HCT116 (cell line): ENCODE results near the gene CACNA1C. TPM values are rescaled to one million over a fixed set of nuclear protein-coding genes. Genes with fewer than 3 reads are reported as not detected.

ENCODE experiments used
- ATAC-seq: fragments of 200-7000 bp; cut with Tn5 transposase; 2 replicates; pipeline ENCODE4 v1.9.1; 2020; ENCODE audit warnings: mild to moderate bottlenecking, moderate library complexity
- BruUV-seq: library from RNA; stranded (reverse); fragments of 400-500 nt; replicated peaks from 2 replicates; lab custom pipeline; 2021; lab: Mats Ljungman, UMichigan
- CTCF ChIA-PET: fragments of 300-600 bp; sonication (Branson Sonifier 250); formaldehyde crosslinking; loops from one replicate; lab custom pipeline; 2021; ENCODE audit warnings: antibody characterized with exemption; lab: Charles Lee
- POLR2A ChIA-PET: fragments of 300-600, 350-600 bp; sonication (Branson Sonifier 250); formaldehyde crosslinking; loops from one replicate; lab custom pipeline; 2021; ENCODE audit warnings: antibody characterized with exemption; lab: Charles Lee
- RAD21 ChIA-PET, 2 experiments: fragments of 300-600 bp; sonication (Branson Sonifier 250); formaldehyde crosslinking; loops; one replicate each; lab custom pipeline; 2023; ENCODE audit warnings: low total read pairs in 2 of 2; ENCODE audit not compliant: uncharacterized antibody in 2 of 2, unreplicated experiment in 2 of 2, low non-redundant PET in 1 of 2; lab: Charles Lee
- DNase-seq: peaks from one replicate; pipeline ENCODE4 v3.0.0-alpha.2; 2010; ENCODE audit warnings: low read depth, low spot score
- H2AFZ ChIP-seq: fragments of 200-600 bp; shearing (Covaris generic), sonication (generic); 2 replicates; pipeline ENCODE4 v1.6.1; 2017; ENCODE audit warnings: low read depth, mixed run types, mixed read lengths, antibody characterized with exemption, low read length; ENCODE audit not compliant: poor library complexity, severe bottlenecking
- H3K27ac ChIP-seq: 2 replicates; pipeline ENCODE4 v1.5.1; 2012; ENCODE audit warnings: low read depth, low read length
- H3K27me3 ChIP-seq: fragments of 200-600 bp; sonication (generic); 2 replicates; pipeline ENCODE4 v1.6.1; 2016; ENCODE audit warnings: mixed run types, low read length, mixed read lengths; ENCODE audit not compliant: insufficient read depth
- H3K36me3 ChIP-seq, 2 experiments: fragments of 200-500 bp in 1 of 2; fragments of 200-600 bp in 1 of 2; sonication (Bioruptor generic) in 1 of 2; sonication (generic) in 1 of 2; 2 replicates each; pipeline versions ENCODE4 v1.5.1 to v1.6.1; 2014 to 2016; ENCODE audit warnings: low read length in 2 of 2, inconsistent platforms in 1 of 2, mixed read lengths in 1 of 2, mixed run types in 1 of 2; ENCODE audit not compliant: insufficient read depth in 2 of 2, control insufficient read depth in 1 of 2
- H3K4me1 ChIP-seq, 2 experiments: fragments of 200-600 bp in 1 of 2; sonication (generic) in 1 of 2; 2 replicates each; pipeline versions ENCODE4 v1.5.1 to v1.6.1; 2012 to 2017; ENCODE audit warnings: low read length in 2 of 2, inconsistent platforms in 1 of 2, mild to moderate bottlenecking in 1 of 2, mixed read lengths in 1 of 2, mixed run types in 1 of 2, moderate library complexity in 1 of 2; ENCODE audit not compliant: insufficient read depth in 2 of 2, control insufficient read depth in 1 of 2
- H3K4me2 ChIP-seq: fragments of 200-600 bp; sonication (generic); 2 replicates; pipeline ENCODE4 v1.6.1; 2017; ENCODE audit warnings: mixed run types, low read length, mixed read lengths
- H3K4me3 ChIP-seq, 2 experiments: fragments of 200-600 bp in 1 of 2; sonication (generic) in 1 of 2; replicated peaks in 1 of 2; 2 replicates each; pipeline ENCODE4 v1.5.1; 2011 to 2016; ENCODE audit warnings: low read length in 2 of 2, control low read depth in 1 of 2, low read depth in 1 of 2, mild to moderate bottlenecking in 1 of 2, mixed read lengths in 1 of 2, mixed run types in 1 of 2
- H3K79me2 ChIP-seq: fragments of 200-600 bp; sonication (generic); 2 replicates; pipeline ENCODE4 v1.6.1; 2017; ENCODE audit warnings: mild to moderate bottlenecking, mixed run types, low read length, moderate library complexity, mixed read lengths; ENCODE audit not compliant: insufficient read depth
- H3K9ac ChIP-seq: fragments of 200-600 bp; sonication (generic); 2 replicates; pipeline ENCODE4 v1.6.1; 2016; ENCODE audit warnings: low read length, mixed read lengths
- H3K9me2 ChIP-seq: fragments of 200-600 bp; sonication (generic), shearing (Covaris generic); 2 replicates; pipeline ENCODE4 v1.6.1; 2017; ENCODE audit warnings: mixed run types, mild to moderate bottlenecking, moderate library complexity; ENCODE audit not compliant: insufficient read depth
- H3K9me3 ChIP-seq, 2 experiments: fragments of 200-500 bp in 1 of 2; fragments of 200-600 bp in 1 of 2; sonication (Bioruptor generic) in 1 of 2; sonication (generic) in 1 of 2; 2 replicates each; pipeline ENCODE4 v1.6.1; 2014 to 2017; ENCODE audit warnings: low read length in 2 of 2, mixed read lengths in 2 of 2, inconsistent platforms in 1 of 2, low read depth in 1 of 2, mild to moderate bottlenecking in 1 of 2, mixed run types in 1 of 2, moderate library complexity in 1 of 2; ENCODE audit not compliant: control insufficient read depth in 1 of 2, insufficient read depth in 1 of 2
- H4K20me1 ChIP-seq: fragments of 200-600 bp; sonication (generic), shearing (Covaris generic); 2 replicates; pipeline ENCODE4 v1.6.1; 2017; ENCODE audit warnings: mixed run types, mild to moderate bottlenecking, moderate library complexity; ENCODE audit not compliant: insufficient read depth
- CBX3 ChIP-seq: IDR thresholded peaks from 2 replicates; pipeline ENCODE4 v1.6.1; 2012; ENCODE audit warnings: low read depth
- CEBPB ChIP-seq: IDR thresholded peaks from 2 replicates; pipeline ENCODE4 v1.6.1; 2012; ENCODE audit warnings: low read depth
- EGR1 ChIP-seq: IDR thresholded peaks from 2 replicates; pipeline ENCODE4 v1.6.1; 2012; ENCODE audit warnings: low read depth
- EZH2 ChIP-seq: fragments of 200-600 bp; sonication (generic); IDR thresholded peaks from 2 replicates; pipeline ENCODE4 v1.6.1; 2017; ENCODE audit warnings: antibody characterized with exemption, mixed run types
- EZH2phosphoT487 ChIP-seq: fragments of 200-600 bp; IDR thresholded peaks from 2 replicates; pipeline ENCODE4 v1.6.1; 2018; ENCODE audit warnings: antibody characterized with exemption, borderline replicate concordance
- FOSL1 ChIP-seq: IDR thresholded peaks from 2 replicates; pipeline ENCODE4 v1.6.1; 2012; ENCODE audit warnings: low read depth
- JUND ChIP-seq: IDR thresholded peaks from 2 replicates; pipeline ENCODE4 v1.6.1; 2012
- POLR2A ChIP-seq: IDR thresholded peaks from 2 replicates; pipeline ENCODE4 v1.7.0; 2011; ENCODE audit warnings: borderline replicate concordance; ENCODE audit not compliant: insufficient read depth, insufficient read length; ENCODE audit errors: extremely low read depth
- RAD21 ChIP-seq: IDR thresholded peaks from 2 replicates; pipeline ENCODE4 v1.6.1; 2012; ENCODE audit warnings: low read depth, mild to moderate bottlenecking
- SIN3A ChIP-seq: IDR thresholded peaks from 2 replicates; pipeline ENCODE4 v1.6.1; 2012; ENCODE audit warnings: low read depth
- SP1 ChIP-seq: IDR thresholded peaks from 2 replicates; pipeline ENCODE4 v1.6.1; 2012; ENCODE audit warnings: low read depth
- SRF ChIP-seq: IDR thresholded peaks from 2 replicates; pipeline ENCODE4 v1.6.1; 2012; ENCODE audit warnings: low read depth
- TCF7L2 ChIP-seq: IDR thresholded peaks from 2 replicates; pipeline ENCODE4 v1.7.0; 2011; ENCODE audit warnings: borderline replicate concordance, inconsistent platforms; ENCODE audit not compliant: insufficient read depth, insufficient read length; ENCODE audit errors: extremely low read depth
- YY1 ChIP-seq: IDR thresholded peaks from 2 replicates; pipeline ENCODE4 v1.6.1; 2011; ENCODE audit warnings: low read length, low read depth, moderate library complexity, mild to moderate bottlenecking; ENCODE audit not compliant: insufficient replicate concordance; ENCODE audit errors: extremely low read depth
- ZNF274 ChIP-seq: fragments of 200-500 bp; sonication (Bioruptor generic); IDR thresholded peaks from 2 replicates; pipeline ENCODE4 v1.6.1; 2014; ENCODE audit warnings: mild to moderate bottlenecking, low read depth, low read length, inconsistent platforms
- intact Hi-C: fragments of 100-400 bp; cut with micrococcal nuclease; formaldehyde crosslinking; loops from 2 replicates; pipeline ENCODE4 v1.10.0; 2022
- total RNA-seq: library from RNA; stranded (reverse); gene quantifications from one replicate; pipeline ENCODE4 v1.2.1, GENCODE V29; 2021; ENCODE audit not compliant: unreplicated experiment
- TF ChIP-seq, protein P1 (sequence below): IDR thresholded peaks from 2 replicates; pipeline ENCODE4 v1.6.1; 2012
- TF ChIP-seq, protein P2 (sequence below): IDR thresholded peaks from 2 replicates; pipeline ENCODE4 v1.6.1; 2012
- TF ChIP-seq, protein P3 (sequence below): IDR thresholded peaks from 2 replicates; pipeline ENCODE4 v1.6.1; 2011; ENCODE audit warnings: mild to moderate bottlenecking, low read length, moderate library complexity; ENCODE audit not compliant: insufficient replicate concordance; ENCODE audit errors: extremely low read depth
- TF ChIP-seq, protein P4 (sequence below): IDR thresholded peaks from 2 replicates; pipeline ENCODE4 v1.6.1; 2012; ENCODE audit warnings: low read depth
- TF ChIP-seq, protein P5 (sequence below), 3 experiments: fragments of 200-600 bp in 1 of 3; sonication (generic) in 1 of 3; IDR thresholded peaks in 2 of 3; conservative IDR thresholded peaks in 1 of 3; 2 replicates each; pipeline ENCODE4 v1.5.1; 2012 to 2017; ENCODE audit warnings: low read depth in 2 of 3, low read length in 2 of 3, antibody characterized with exemption in 1 of 3, borderline replicate concordance in 1 of 3, control low read depth in 1 of 3, mild to moderate bottlenecking in 1 of 3, mixed read lengths in 1 of 3, mixed run types in 1 of 3, moderate library complexity in 1 of 3; ENCODE audit not compliant: insufficient read depth in 1 of 3

The CACNA1C gene
- total RNA-seq, 1 experiment from 2014 or later = 0.05 TPM

DNA sequence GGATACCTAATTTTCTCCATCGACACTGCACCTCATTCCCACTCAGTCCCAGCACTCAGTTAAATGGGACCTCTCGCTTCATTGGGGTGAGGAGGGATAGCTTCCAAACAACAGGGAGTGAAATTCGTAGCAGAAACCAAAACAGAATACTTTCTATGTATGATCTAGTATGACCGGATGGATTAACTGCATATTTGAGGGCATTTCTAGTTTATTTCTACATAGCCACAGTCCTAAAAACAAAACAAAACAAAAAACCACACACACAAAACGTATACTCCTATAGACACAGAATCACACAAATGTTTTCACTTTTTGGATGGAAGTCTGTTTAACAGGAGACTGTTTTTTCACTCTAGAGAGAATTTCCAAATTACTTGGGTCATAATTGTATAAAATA, 434.5 kb downstream of the CACNA1C start:
- TF ChIP-seq, protein P1, sequence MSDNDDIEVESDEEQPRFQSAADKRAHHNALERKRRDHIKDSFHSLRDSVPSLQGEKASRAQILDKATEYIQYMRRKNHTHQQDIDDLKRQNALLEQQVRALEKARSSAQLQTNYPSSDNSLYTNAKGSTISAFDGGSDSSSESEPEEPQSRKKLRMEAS = no peak
- TF ChIP-seq FOSL1 = no peak
- TF ChIP-seq, protein P2, sequence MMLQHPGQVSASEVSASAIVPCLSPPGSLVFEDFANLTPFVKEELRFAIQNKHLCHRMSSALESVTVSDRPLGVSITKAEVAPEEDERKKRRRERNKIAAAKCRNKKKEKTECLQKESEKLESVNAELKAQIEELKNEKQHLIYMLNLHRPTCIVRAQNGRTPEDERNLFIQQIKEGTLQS = no peak
- TF ChIP-seq, protein P3, sequence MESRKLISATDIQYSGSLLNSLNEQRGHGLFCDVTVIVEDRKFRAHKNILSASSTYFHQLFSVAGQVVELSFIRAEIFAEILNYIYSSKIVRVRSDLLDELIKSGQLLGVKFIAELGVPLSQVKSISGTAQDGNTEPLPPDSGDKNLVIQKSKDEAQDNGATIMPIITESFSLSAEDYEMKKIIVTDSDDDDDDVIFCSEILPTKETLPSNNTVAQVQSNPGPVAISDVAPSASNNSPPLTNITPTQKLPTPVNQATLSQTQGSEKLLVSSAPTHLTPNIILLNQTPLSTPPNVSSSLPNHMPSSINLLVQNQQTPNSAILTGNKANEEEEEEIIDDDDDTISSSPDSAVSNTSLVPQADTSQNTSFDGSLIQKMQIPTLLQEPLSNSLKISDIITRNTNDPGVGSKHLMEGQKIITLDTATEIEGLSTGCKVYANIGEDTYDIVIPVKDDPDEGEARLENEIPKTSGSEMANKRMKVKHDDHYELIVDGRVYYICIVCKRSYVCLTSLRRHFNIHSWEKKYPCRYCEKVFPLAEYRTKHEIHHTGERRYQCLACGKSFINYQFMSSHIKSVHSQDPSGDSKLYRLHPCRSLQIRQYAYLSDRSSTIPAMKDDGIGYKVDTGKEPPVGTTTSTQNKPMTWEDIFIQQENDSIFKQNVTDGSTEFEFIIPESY = no peak
- TF ChIP-seq SIN3A = no peak
- no peak for TF ChIP-seq YY1
- no peak for TF ChIP-seq SP1
- TF ChIP-seq EZH2 = no peak
- TF ChIP-seq, protein P4, sequence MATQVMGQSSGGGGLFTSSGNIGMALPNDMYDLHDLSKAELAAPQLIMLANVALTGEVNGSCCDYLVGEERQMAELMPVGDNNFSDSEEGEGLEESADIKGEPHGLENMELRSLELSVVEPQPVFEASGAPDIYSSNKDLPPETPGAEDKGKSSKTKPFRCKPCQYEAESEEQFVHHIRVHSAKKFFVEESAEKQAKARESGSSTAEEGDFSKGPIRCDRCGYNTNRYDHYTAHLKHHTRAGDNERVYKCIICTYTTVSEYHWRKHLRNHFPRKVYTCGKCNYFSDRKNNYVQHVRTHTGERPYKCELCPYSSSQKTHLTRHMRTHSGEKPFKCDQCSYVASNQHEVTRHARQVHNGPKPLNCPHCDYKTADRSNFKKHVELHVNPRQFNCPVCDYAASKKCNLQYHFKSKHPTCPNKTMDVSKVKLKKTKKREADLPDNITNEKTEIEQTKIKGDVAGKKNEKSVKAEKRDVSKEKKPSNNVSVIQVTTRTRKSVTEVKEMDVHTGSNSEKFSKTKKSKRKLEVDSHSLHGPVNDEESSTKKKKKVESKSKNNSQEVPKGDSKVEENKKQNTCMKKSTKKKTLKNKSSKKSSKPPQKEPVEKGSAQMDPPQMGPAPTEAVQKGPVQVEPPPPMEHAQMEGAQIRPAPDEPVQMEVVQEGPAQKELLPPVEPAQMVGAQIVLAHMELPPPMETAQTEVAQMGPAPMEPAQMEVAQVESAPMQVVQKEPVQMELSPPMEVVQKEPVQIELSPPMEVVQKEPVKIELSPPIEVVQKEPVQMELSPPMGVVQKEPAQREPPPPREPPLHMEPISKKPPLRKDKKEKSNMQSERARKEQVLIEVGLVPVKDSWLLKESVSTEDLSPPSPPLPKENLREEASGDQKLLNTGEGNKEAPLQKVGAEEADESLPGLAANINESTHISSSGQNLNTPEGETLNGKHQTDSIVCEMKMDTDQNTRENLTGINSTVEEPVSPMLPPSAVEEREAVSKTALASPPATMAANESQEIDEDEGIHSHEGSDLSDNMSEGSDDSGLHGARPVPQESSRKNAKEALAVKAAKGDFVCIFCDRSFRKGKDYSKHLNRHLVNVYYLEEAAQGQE = no peak
- no peak for TF ChIP-seq EZH2phosphoT487
- no peak for TF ChIP-seq RAD21
- TF ChIP-seq, protein P5, sequence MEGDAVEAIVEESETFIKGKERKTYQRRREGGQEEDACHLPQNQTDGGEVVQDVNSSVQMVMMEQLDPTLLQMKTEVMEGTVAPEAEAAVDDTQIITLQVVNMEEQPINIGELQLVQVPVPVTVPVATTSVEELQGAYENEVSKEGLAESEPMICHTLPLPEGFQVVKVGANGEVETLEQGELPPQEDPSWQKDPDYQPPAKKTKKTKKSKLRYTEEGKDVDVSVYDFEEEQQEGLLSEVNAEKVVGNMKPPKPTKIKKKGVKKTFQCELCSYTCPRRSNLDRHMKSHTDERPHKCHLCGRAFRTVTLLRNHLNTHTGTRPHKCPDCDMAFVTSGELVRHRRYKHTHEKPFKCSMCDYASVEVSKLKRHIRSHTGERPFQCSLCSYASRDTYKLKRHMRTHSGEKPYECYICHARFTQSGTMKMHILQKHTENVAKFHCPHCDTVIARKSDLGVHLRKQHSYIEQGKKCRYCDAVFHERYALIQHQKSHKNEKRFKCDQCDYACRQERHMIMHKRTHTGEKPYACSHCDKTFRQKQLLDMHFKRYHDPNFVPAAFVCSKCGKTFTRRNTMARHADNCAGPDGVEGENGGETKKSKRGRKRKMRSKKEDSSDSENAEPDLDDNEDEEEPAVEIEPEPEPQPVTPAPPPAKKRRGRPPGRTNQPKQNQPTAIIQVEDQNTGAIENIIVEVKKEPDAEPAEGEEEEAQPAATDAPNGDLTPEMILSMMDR (IDR thresholded peaks at IDR 0.05 in 2 of 3, conservative IDR thresholded peaks at IDR 0.05 in 1 of 3; ENCODE audit: borderline replicate concordance in 1 of 3, insufficient read depth in 1 of 3, low read depth in 2 of 3, low read length in 2 of 3) = no peak
- TF ChIP-seq CEBPB = no peak
- TF ChIP-seq ZNF274 = no peak
- no peak for TF ChIP-seq POLR2A
- TF ChIP-seq EGR1 = no peak
- TF ChIP-seq JUND = no peak
- TF ChIP-seq SRF = no peak
- TF ChIP-seq CBX3 = no peak
- TF ChIP-seq TCF7L2 = no peak
- H3K4me3 ChIP-seq = no peak overlapping the region
- H3K9me2 ChIP-seq = no peaks in the 10 kb centered on the region
- no peak overlapping the region for H3K4me2 ChIP-seq
- H3K27me3 ChIP-seq = peaks cover 53% of the 10 kb centered on the region
- no peaks in the 10 kb centered on the region for H3K79me2 ChIP-seq
- DNase-seq (no peak), ATAC-seq (no peak)
- ChIA-PET POLR2A (no interaction called here), CTCF (no interaction called here), RAD21 (no interaction called here)
- no TSS peak for BruUV-seq
- no peaks in the 10 kb centered on the region for H3K9me3 ChIP-seq
- no peak overlapping the region for H2AFZ ChIP-seq
- H3K36me3 ChIP-seq = no peaks in the 10 kb centered on the region
- no peaks in the 10 kb centered on the region for H3K4me1 ChIP-seq
- intact Hi-C loops = no loop called here
- no peaks in the 10 kb centered on the region; the same call in 1 of the 2 replicates for H4K20me1 ChIP-seq
- no peak overlapping the region for H3K27ac ChIP-seq
- H3K9ac ChIP-seq = no peak overlapping the region
